GM19395 (cell line): Measurements from ENCODE around the gene ELP1.
"Not testable (repeated sequence)": the region's sequence is repeated elsewhere in the genome, so short reads cannot be mapped to it uniquely, and the experiment has no call there.

Experiments
- ATAC-seq: cut with Tn5 transposase; IDR thresholded peaks from one replicate; pipeline ENCODE4 v1.9.1; 2021; ENCODE audit warnings: mild to moderate bottlenecking, moderate library complexity; ENCODE audit not compliant: unreplicated experiment

Gene ELP1

GRCh38 chr9:108934323-108934893 lies 484 bp upstream of the ELP1 start, which contains the start of gene ABITRAM:
ABITRAM (plus strand) TSS chr9:108934400; CDS start chr9:108934487, 87 bp downstream.
- peak; percentile 76 for ATAC-seq

GRCh38 chr9:108933231-108933717 lies 650 bp downstream of the ELP1 start:
- no peak for ATAC-seq

- ATAC-seq: no peak
Observed at GRCh38 chr9:108928386-108928785, 5.5 kb downstream of the ELP1 start.

GRCh38 chr9:108924466-108924865 lies 9.5 kb downstream of the ELP1 start:
- ATAC-seq: no peak

GRCh38 chr9:108921200-108921599 lies 12.7 kb downstream of the ELP1 start:
- ATAC-seq: no peak

- not testable (repeated sequence) for ATAC-seq
Observed at GRCh38 chr9:108920401-108920800, 13.5 kb downstream of the ELP1 start.

GRCh38 chr9:108919517-108919916 lies 14.4 kb downstream of the ELP1 start:
- no peak for ATAC-seq

- no peak for ATAC-seq
Observed at GRCh38 chr9:108913391-108913790, 20.5 kb downstream of the ELP1 start.

- ATAC-seq: no peak
Observed at GRCh38 chr9:108911820-108912219, 22.1 kb downstream of the ELP1 start.

- no peak for ATAC-seq
Observed at GRCh38 chr9:108910914-108911313, 23.0 kb downstream of the ELP1 start.

- no peak for ATAC-seq
Observed at GRCh38 chr9:108910402-108910801, 23.5 kb downstream of the ELP1 start.

- no peak for ATAC-seq
Observed at GRCh38 chr9:108905494-108905893, 28.4 kb downstream of the ELP1 start.

- no peak for ATAC-seq
Observed at GRCh38 chr9:108904161-108904560, 29.8 kb downstream of the ELP1 start.

GRCh38 chr9:108903420-108904103 lies 30.4 kb downstream of the ELP1 start:
- no peak for ATAC-seq

GRCh38 chr9:108900176-108900575 lies 33.7 kb downstream of the ELP1 start:
- no peak for ATAC-seq

- ATAC-seq: not testable (repeated sequence)
Observed at GRCh38 chr9:108899023-108899695, 34.8 kb downstream of the ELP1 start.

- no peak for ATAC-seq
Observed at GRCh38 chr9:108897324-108898096, 36.4 kb downstream of the ELP1 start.

GRCh38 chr9:108894225-108894997 lies 39.5 kb downstream of the ELP1 start:
- no peak for ATAC-seq

GRCh38 chr9:108889649-108890067 lies 44.3 kb downstream of the ELP1 start:
- no peak for ATAC-seq

GRCh38 chr9:108886594-108887271 lies 47.2 kb downstream of the ELP1 start:
- ATAC-seq: not testable (repeated sequence)
